ENCODE data around the gene SCN2B.

Gene SCN2B

GRCh38 chr11:118124929-118125535 is 51.4 kb downstream of the SCN2B start:
- H3K27ac ChIP-seq (ENCODE audit: low read length) = no peak overlapping the region
- H3K36me3 ChIP-seq (ENCODE audit: control insufficient read depth, insufficient read depth, low read length) = no peaks in the 10 kb centered on the region
- no peak overlapping the region for H3K4me3 ChIP-seq (ENCODE audit: low read length)
- no peaks in the 10 kb centered on the region; the same call in 1 of the 2 replicates for H3K27me3 ChIP-seq (ENCODE audit: control insufficient read depth, insufficient read depth, low read length)
- DNase-seq (ENCODE audit: low read depth, low spot score) = no peak
- no CpG with 5 or more reads among the region's 8 CpGs for WGBS (ENCODE audit: insufficient coverage, insufficient read length)
- H3K9me3 ChIP-seq (ENCODE audit: control insufficient read depth, insufficient read depth, low read length) = no peaks in the 10 kb centered on the region
- H3K4me1 ChIP-seq (ENCODE audit: control insufficient read depth, insufficient read depth, low read length) = no peaks in the 10 kb centered on the region

DNA sequence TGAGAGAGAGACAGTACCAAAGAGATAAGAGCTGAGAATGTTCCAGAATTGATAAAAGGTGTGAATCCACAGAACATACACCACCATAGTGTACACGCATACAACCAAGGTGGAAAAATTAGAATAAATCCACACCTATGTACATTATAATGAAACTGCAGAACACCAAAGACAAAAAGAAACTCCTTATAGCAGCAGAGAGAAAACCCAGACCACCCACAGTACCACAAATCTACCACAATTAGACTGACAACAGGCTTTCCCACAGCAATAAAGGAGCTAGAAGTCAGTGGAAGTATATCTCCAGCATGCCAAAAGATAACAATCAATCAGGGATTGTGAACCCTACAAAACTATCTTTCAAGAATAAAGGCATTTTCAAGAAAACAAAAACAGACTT is 55.6 kb downstream of the SCN2B start:
- no peak overlapping the region for H3K4me3 ChIP-seq (ENCODE audit: low read length)
- no peaks in the 10 kb centered on the region for H3K9me3 ChIP-seq (ENCODE audit: control insufficient read depth, insufficient read depth, low read length)
- H3K36me3 ChIP-seq (ENCODE audit: control insufficient read depth, insufficient read depth, low read length) = no peaks in the 10 kb centered on the region
- H3K27ac ChIP-seq (ENCODE audit: low read length) = no peak overlapping the region
- no peaks in the 10 kb centered on the region; the same call in 1 of the 2 replicates for H3K4me1 ChIP-seq (ENCODE audit: control insufficient read depth, insufficient read depth, low read length)
- no peak for DNase-seq (ENCODE audit: low read depth, low spot score)
- no peaks in the 10 kb centered on the region for H3K27me3 ChIP-seq (ENCODE audit: control insufficient read depth, insufficient read depth, low read length)
- WGBS (ENCODE audit: insufficient coverage, insufficient read length) = no CpG with 5 or more reads among the region's 1 CpG

- no CpG with 5 or more reads among the region's 9 CpGs for WGBS (ENCODE audit: insufficient coverage, insufficient read length)
Observed at GRCh38 chr11:118117790-118118601, 58.4 kb downstream of the SCN2B start.

DNA sequence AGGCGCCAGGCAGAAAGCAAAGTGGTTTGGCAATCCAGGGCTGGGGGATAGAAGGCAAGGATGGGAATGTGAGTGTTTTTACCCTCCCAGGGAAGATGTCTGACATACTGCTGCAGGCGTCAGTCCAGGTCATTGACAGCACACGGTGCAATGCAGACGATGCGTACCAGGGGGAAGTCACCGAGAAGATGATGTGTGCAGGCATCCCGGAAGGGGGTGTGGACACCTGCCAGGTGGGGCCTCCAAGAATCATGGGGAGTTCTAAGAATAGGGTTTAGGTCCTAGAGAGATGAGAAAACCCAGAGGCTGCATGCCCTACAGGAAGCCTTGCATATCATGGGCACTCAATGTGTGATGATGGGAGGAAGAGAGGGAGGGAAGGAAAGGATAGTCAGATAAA is 61.4 kb downstream of the SCN2B start:
- no peak overlapping the region for H3K27ac ChIP-seq (ENCODE audit: low read length)
- H3K4me1 ChIP-seq (ENCODE audit: control insufficient read depth, insufficient read depth, low read length) = no peaks in the 10 kb centered on the region; the same call in 1 of the 2 replicates
- H3K36me3 ChIP-seq (ENCODE audit: control insufficient read depth, insufficient read depth, low read length) = no peaks in the 10 kb centered on the region
- H3K27me3 ChIP-seq (ENCODE audit: control insufficient read depth, insufficient read depth, low read length) = no peaks in the 10 kb centered on the region
- H3K9me3 ChIP-seq (ENCODE audit: control insufficient read depth, insufficient read depth, low read length) = no peaks in the 10 kb centered on the region
- H3K4me3 ChIP-seq (ENCODE audit: low read length) = no peak overlapping the region
- WGBS (ENCODE audit: insufficient coverage, insufficient read length) = no CpG with 5 or more reads among the region's 7 CpGs
- no peak for DNase-seq (ENCODE audit: low read depth, low spot score)

More at GRCh38 chr11:118117790-118118601, 58.4 kb downstream of the SCN2B start:
- no peaks in the 10 kb centered on the region for H3K9me3 ChIP-seq (ENCODE audit: control insufficient read depth, insufficient read depth, low read length)
- H3K27ac ChIP-seq (ENCODE audit: low read length) = no peak overlapping the region
- H3K27me3 ChIP-seq (ENCODE audit: control insufficient read depth, insufficient read depth, low read length) = no peaks in the 10 kb centered on the region
- H3K4me1 ChIP-seq (ENCODE audit: control insufficient read depth, insufficient read depth, low read length) = no peaks in the 10 kb centered on the region; the same call in 1 of the 2 replicates
- no peak overlapping the region for H3K4me3 ChIP-seq (ENCODE audit: low read length)
- no peak for DNase-seq (ENCODE audit: low read depth, low spot score)
- no peaks in the 10 kb centered on the region for H3K36me3 ChIP-seq (ENCODE audit: control insufficient read depth, insufficient read depth, low read length)

DNA sequence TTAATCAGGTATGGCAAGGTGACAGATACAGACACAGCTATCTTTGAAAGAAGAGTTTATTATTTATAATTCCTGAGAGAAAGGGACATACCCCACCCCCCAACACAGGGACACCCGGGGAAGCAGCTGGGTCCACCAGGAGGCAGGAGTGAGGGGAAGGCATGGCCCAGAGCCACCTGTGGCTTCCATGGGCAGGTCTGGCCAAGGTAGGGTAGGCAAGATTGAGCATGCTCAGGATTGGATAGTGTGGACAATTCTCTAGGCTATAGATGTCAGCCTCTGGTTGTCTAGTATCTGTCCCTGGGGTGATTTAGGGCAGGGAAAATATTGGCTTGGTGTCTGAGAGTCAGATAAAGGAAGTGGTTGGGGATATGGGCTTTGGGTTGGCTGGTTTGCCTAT is 62.2 kb downstream of the SCN2B start:
- no peaks in the 10 kb centered on the region for H3K9me3 ChIP-seq (ENCODE audit: control insufficient read depth, insufficient read depth, low read length)
- H3K36me3 ChIP-seq (ENCODE audit: control insufficient read depth, insufficient read depth, low read length) = no peaks in the 10 kb centered on the region
- H3K4me3 ChIP-seq (ENCODE audit: low read length) = no peak overlapping the region
- no peak overlapping the region for H3K27ac ChIP-seq (ENCODE audit: low read length)
- H3K4me1 ChIP-seq (ENCODE audit: control insufficient read depth, insufficient read depth, low read length) = no peaks in the 10 kb centered on the region; the same call in 1 of the 2 replicates
- no CpG with 5 or more reads among the region's 1 CpG for WGBS (ENCODE audit: insufficient coverage, insufficient read length)
- H3K27me3 ChIP-seq (ENCODE audit: control insufficient read depth, insufficient read depth, low read length) = no peaks in the 10 kb centered on the region
- DNase-seq (ENCODE audit: low read depth, low spot score) = no peak

GRCh38 chr11:118112711-118113430 is 63.6 kb downstream of the SCN2B start:
- Histone ChIP-seq H3K4me1 (ENCODE audit: control insufficient read depth, insufficient read depth, low read length) (no peaks in the 10 kb centered on the region), H3K27me3 (ENCODE audit: control insufficient read depth, insufficient read depth, low read length) (no peaks in the 10 kb centered on the region), H3K9me3 (ENCODE audit: control insufficient read depth, insufficient read depth, low read length) (no peaks in the 10 kb centered on the region), H3K4me3 (ENCODE audit: low read length) (no peak overlapping the region), H3K27ac (ENCODE audit: low read length) (no peak overlapping the region), H3K36me3 (ENCODE audit: control insufficient read depth, insufficient read depth, low read length) (no peaks in the 10 kb centered on the region)
- no CpG with 5 or more reads among the region's 11 CpGs for WGBS (ENCODE audit: insufficient coverage, insufficient read length)
- no peak for DNase-seq (ENCODE audit: low read depth, low spot score)
